GM15510 (cell line): ENCODE measurements around the gene TCF4.

ENCODE experiments used
- POLR2A ChIP-seq: IDR thresholded peaks from 3 replicates; pipeline ENCODE4 v1.6.1; 2011; ENCODE audit warnings: borderline replicate concordance; ENCODE audit not compliant: insufficient read length; ENCODE audit errors: extremely low read depth

The TCF4 gene

GRCh38 chr18:55486936-55487335 is 101.1 kb downstream of the TCF4 start:
- no peak for TF ChIP-seq POLR2A

GRCh38 chr18:55485666-55486065 is 102.3 kb downstream of the TCF4 start:
- no peak for TF ChIP-seq POLR2A

- TF ChIP-seq POLR2A = no peak
Observed at GRCh38 chr18:55484773-55485172, 103.2 kb downstream of the TCF4 start.

GRCh38 chr18:55483266-55483871 is 104.6 kb downstream of the TCF4 start:
- TF ChIP-seq POLR2A = no peak

GRCh38 chr18:55479656-55480420 is 108.2 kb downstream of the TCF4 start:
- TF ChIP-seq POLR2A = no peak

- TF ChIP-seq POLR2A = no peak
Observed at GRCh38 chr18:55477860-55478581, 110.0 kb downstream of the TCF4 start.

GRCh38 chr18:55477499-55477859 is 110.5 kb downstream of the TCF4 start:
- no peak for TF ChIP-seq POLR2A

- no peak for TF ChIP-seq POLR2A
Observed at GRCh38 chr18:55475916-55476315, 112.1 kb downstream of the TCF4 start.

- no peak for TF ChIP-seq POLR2A
Observed at GRCh38 chr18:55475467-55475866, 112.5 kb downstream of the TCF4 start.

GRCh38 chr18:55473560-55473959 is 114.4 kb downstream of the TCF4 start:
- no peak for TF ChIP-seq POLR2A

- no peak for TF ChIP-seq POLR2A
Observed at GRCh38 chr18:55473058-55473457, 114.9 kb downstream of the TCF4 start.

GRCh38 chr18:55470826-55471225 is 117.2 kb downstream of the TCF4 start:
- TF ChIP-seq POLR2A = no peak

- no peak for TF ChIP-seq POLR2A
Observed at GRCh38 chr18:55466789-55467188, 121.2 kb downstream of the TCF4 start.

- TF ChIP-seq POLR2A = no peak
Observed at GRCh38 chr18:55465313-55465712, 122.7 kb downstream of the TCF4 start.

- no peak for TF ChIP-seq POLR2A
Observed at GRCh38 chr18:55464581-55464980, 123.4 kb downstream of the TCF4 start.

- no peak for TF ChIP-seq POLR2A
Observed at GRCh38 chr18:55462652-55463051, 125.3 kb downstream of the TCF4 start.

GRCh38 chr18:55461848-55462247 is 126.1 kb downstream of the TCF4 start:
- no peak for TF ChIP-seq POLR2A
